HepG2 (cell line): ENCODE measurements around the gene SEBOX. TPM values are rescaled to one million over a fixed set of nuclear protein-coding genes. Genes with fewer than 3 reads are reported as not detected.

Experiments used
- ATAD3A ChIP-seq: sonication (generic); formaldehyde crosslinking; IDR thresholded peaks from 2 replicates; pipeline ENCODE4 v1.4.0; 2020; ENCODE audit warnings: missing genetic modification reagents
- CBX5 ChIP-seq: sonication (generic); formaldehyde crosslinking; IDR thresholded peaks from 2 replicates; pipeline ENCODE4 v1.4.0; 2020; ENCODE audit warnings: missing genetic modification reagents, borderline replicate concordance
- HOXA5 ChIP-seq: sonication (generic); formaldehyde crosslinking; IDR thresholded peaks from 2 replicates; pipeline ENCODE4 v1.4.0; 2020; ENCODE audit warnings: missing genetic modification reagents
- KDM2A ChIP-seq: sonication (generic); formaldehyde crosslinking; IDR thresholded peaks from 2 replicates; pipeline ENCODE4 v1.4.0; 2020; ENCODE audit warnings: low read depth, missing genetic modification reagents, borderline replicate concordance
- KDM5A ChIP-seq: fragments of 200-600 bp; sonication (generic); IDR thresholded peaks from 2 replicates; pipeline ENCODE4 v1.7.0; 2018; ENCODE audit warnings: antibody characterized with exemption, mild to moderate bottlenecking, low read length, borderline replicate concordance
- NKX3-1 ChIP-seq: sonication (generic); formaldehyde crosslinking; IDR thresholded peaks from 2 replicates; pipeline ENCODE4 v1.5.0; 2020; ENCODE audit warnings: missing genetic modification reagents
- NR2C2 ChIP-seq: sonication (generic); formaldehyde crosslinking; IDR thresholded peaks from 2 replicates; pipeline ENCODE4 v1.4.0; 2020; ENCODE audit warnings: missing genetic modification reagents, mild to moderate bottlenecking, moderate library complexity, borderline replicate concordance
- PHF20 ChIP-seq: sonication (generic); formaldehyde crosslinking; IDR thresholded peaks from 2 replicates; pipeline ENCODE4 v1.5.0; 2020; ENCODE audit warnings: mild to moderate bottlenecking, missing genetic modification reagents
- SIX1 ChIP-seq: sonication (generic); formaldehyde crosslinking; IDR thresholded peaks from 2 replicates; pipeline ENCODE4 v1.4.0; 2020; ENCODE audit warnings: missing genetic modification reagents, borderline replicate concordance
- SNRNP70 ChIP-seq: fragments of 200-400 bp; formaldehyde crosslinking; IDR thresholded peaks from 2 replicates; pipeline ENCODE4 v1.6.1; 2017; ENCODE audit warnings: mild to moderate bottlenecking, low read depth, low read length, moderate library complexity
- SOX6 ChIP-seq, 2 experiments: fragments of 450-650 bp in 1 of 2; sonication (generic) in 1 of 2; formaldehyde crosslinking in 1 of 2; IDR thresholded peaks; 2 replicates each; pipeline versions ENCODE4 v1.4.0 to v1.6.1; 2017 to 2020; ENCODE audit warnings: antibody characterized with exemption in 1 of 2, mild to moderate bottlenecking in 1 of 2, missing genetic modification reagents in 1 of 2
- SRF ChIP-seq: IDR thresholded peaks from 2 replicates; pipeline ENCODE4 v1.6.1; 2011; ENCODE audit warnings: mild to moderate bottlenecking, low read depth, low read length, moderate library complexity
- SSRP1 ChIP-seq: IDR thresholded peaks from 2 replicates; pipeline ENCODE4 v1.6.1; 2016; ENCODE audit warnings: control low read depth
- TEAD3 ChIP-seq: optimal IDR thresholded peaks from 2 replicates; pipeline ENCODE3; 2016; ENCODE audit warnings: borderline replicate concordance
- YEATS2 ChIP-seq: sonication (generic); formaldehyde crosslinking; IDR thresholded peaks from 2 replicates; pipeline ENCODE4 v1.4.0; 2020; ENCODE audit warnings: missing genetic modification reagents, borderline replicate concordance
- ZC3H4 ChIP-seq: sonication (generic); formaldehyde crosslinking; IDR thresholded peaks from 2 replicates; pipeline ENCODE4 v1.4.0; 2020; ENCODE audit warnings: missing genetic modification reagents, borderline replicate concordance
- ZNF382 ChIP-seq: sonication (generic); formaldehyde crosslinking; IDR thresholded peaks from 2 replicates; pipeline ENCODE4 v1.5.0; 2020; ENCODE audit warnings: missing genetic modification reagents, mild to moderate bottlenecking, borderline replicate concordance
- ZNF446 ChIP-seq: sonication (generic); formaldehyde crosslinking; IDR thresholded peaks from 2 replicates; pipeline ENCODE4 v1.5.0; 2020; ENCODE audit warnings: mild to moderate bottlenecking, missing genetic modification reagents
- ZNF510 ChIP-seq: sonication (generic); formaldehyde crosslinking; IDR thresholded peaks from 2 replicates; pipeline ENCODE4 v1.4.0; 2020; ENCODE audit warnings: low read depth, mild to moderate bottlenecking, missing genetic modification reagents
- ZNF562 ChIP-seq: sonication (generic); formaldehyde crosslinking; IDR thresholded peaks from 2 replicates; pipeline ENCODE4 v1.8.0; 2022; ENCODE audit warnings: missing genetic modification reagents, borderline replicate concordance
- ZNF569 ChIP-seq: sonication (generic); formaldehyde crosslinking; IDR thresholded peaks from 2 replicates; pipeline ENCODE4 v1.5.0; 2020; ENCODE audit warnings: mild to moderate bottlenecking, missing genetic modification reagents, moderate library complexity, borderline replicate concordance
- ZNF709 ChIP-seq: sonication (generic); formaldehyde crosslinking; IDR thresholded peaks from 2 replicates; pipeline ENCODE4 v1.5.0; 2020; ENCODE audit warnings: mild to moderate bottlenecking, missing genetic modification reagents
- ZNF775 ChIP-seq: sonication (generic); formaldehyde crosslinking; IDR thresholded peaks from 2 replicates; pipeline ENCODE4 v1.4.0; 2020; ENCODE audit warnings: missing genetic modification reagents, mild to moderate bottlenecking, moderate library complexity, borderline replicate concordance
- polyA plus RNA-seq, 8 experiments: library from polyadenylated mRNA; depleted of rRNA in 3 of 8; stranded (reverse) in 7 of 8; unstranded in 1 of 8; fragments of >200 nt; fragmentation: Illumina TruSeq in 4 of 8; extraction: Trizol in 4 of 8; gene quantifications; 2 replicates each; pipeline versions ENCODE4 v1.2.1 to v1.2.3, GENCODE V29; 2011 to 2016; ENCODE audit warnings: low read depth in 4 of 8, missing spikeins in 1 of 8, mixed read lengths in 1 of 8; ENCODE audit not compliant: insufficient read depth in 1 of 8
- total RNA-seq, 5 experiments: library from RNA; depleted of rRNA; stranded (reverse); fragments of >200 nt; fragmentation: Illumina TruSeq; extraction: Trizol; gene quantifications; 2 replicates each; pipeline ENCODE4 v1.2.3, GENCODE V29; 2016; ENCODE audit warnings: low read depth in 1 of 5
- TF ChIP-seq, protein P1 (sequence below): sonication (generic); formaldehyde crosslinking; IDR thresholded peaks from 2 replicates; pipeline ENCODE4 v1.8.0; 2022; ENCODE audit warnings: missing genetic modification reagents, mild to moderate bottlenecking, moderate library complexity, borderline replicate concordance
- TF ChIP-seq, protein P2 (sequence below): sonication (generic); formaldehyde crosslinking; IDR thresholded peaks from 2 replicates; pipeline ENCODE4 v1.4.0; 2020; ENCODE audit warnings: missing genetic modification reagents
- TF ChIP-seq, protein P3 (sequence below): sonication (generic); formaldehyde crosslinking; IDR thresholded peaks from 2 replicates; pipeline ENCODE4 v1.9.0; 2021; ENCODE audit warnings: missing genetic modification reagents, borderline replicate concordance

The SEBOX gene
- total and polyA plus RNA-seq, 2 of the 13 experiments (the other 11 are each of a cell fraction or from before 2014, with no cell fraction given): not detected

DNA sequence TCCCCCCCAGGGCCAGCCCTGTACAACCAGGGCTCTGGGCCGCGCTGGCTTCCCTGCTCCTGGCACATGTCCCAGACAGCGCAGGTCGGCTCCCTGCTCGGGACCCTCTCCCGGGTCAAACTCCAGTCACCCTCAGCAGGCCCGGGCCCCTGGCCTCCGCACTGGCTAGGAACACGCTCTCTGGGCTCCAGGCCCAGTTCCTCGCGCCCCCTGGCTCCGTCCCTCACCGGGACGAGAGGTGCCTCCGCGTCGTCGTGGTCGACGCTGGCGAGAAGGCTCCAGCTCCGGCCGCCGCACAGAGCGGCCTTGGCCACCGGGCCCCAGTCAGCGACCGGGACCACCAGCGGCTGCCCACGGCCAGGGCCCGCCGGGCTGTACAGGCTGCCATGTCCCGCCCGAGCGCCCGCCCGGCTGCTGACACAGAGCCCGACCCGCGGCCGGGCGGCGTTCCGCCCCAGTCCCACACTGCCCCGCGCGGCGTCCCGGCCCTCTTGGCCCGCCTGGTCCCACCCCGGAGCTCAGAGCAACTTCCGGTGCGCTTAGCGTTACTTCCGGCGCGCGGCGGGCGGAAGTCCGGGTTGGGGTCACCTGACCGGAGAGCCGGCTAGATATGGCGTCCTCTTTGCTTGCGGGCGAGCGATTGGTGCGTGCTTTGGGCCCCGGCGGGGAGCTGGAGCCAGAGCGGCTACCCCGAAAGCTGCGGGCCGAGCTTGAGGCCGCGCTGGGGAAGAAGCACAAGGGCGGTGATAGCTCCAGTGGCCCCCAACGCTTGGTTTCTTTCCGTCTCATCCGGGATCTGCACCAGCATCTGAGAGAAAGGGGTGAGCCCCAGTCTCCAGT is 7.7 kb downstream of the SEBOX start, which contains the start of gene POLDIP2 (continued):
- TF ChIP-seq, protein P1, sequence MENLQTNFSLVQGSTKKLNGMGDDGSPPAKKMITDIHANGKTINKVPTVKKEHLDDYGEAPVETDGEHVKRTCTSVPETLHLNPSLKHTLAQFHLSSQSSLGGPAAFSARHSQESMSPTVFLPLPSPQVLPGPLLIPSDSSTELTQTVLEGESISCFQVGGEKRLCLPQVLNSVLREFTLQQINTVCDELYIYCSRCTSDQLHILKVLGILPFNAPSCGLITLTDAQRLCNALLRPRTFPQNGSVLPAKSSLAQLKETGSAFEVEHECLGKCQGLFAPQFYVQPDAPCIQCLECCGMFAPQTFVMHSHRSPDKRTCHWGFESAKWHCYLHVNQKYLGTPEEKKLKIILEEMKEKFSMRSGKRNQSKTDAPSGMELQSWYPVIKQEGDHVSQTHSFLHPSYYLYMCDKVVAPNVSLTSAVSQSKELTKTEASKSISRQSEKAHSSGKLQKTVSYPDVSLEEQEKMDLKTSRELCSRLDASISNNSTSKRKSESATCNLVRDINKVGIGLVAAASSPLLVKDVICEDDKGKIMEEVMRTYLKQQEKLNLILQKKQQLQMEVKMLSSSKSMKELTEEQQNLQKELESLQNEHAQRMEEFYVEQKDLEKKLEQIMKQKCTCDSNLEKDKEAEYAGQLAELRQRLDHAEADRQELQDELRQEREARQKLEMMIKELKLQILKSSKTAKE: no peak
- TF ChIP-seq KDM5A (peak; percentile 98), PHF20 (CRISPR knock-in tag) (peak; percentile 100), KDM2A (CRISPR knock-in tag) (peak; percentile 92), SRF (peak; percentile 36; the same call in 1 of the 2 replicates), YEATS2 (CRISPR knock-in tag) (peak; percentile 96), ZNF382 (no peak), TEAD3 (CRISPR knock-in tag) (peak; percentile 57), ZNF569 (CRISPR knock-in tag) (0 out of 2 replicates have a peak, but pooled peaks have one; percentile 43), SIX1 (CRISPR knock-in tag) (no peak), SOX6 (IDR thresholded peaks at IDR 0.05) (no peak), SOX6 (CRISPR knock-in tag; IDR thresholded peaks at IDR 0.05) (0 out of 2 replicates have a peak, but pooled peaks have one; percentile 50), ZC3H4 (CRISPR knock-in tag) (no peak), ATAD3A (CRISPR knock-in tag) (no peak), ZNF510 (CRISPR knock-in tag) (no peak), SNRNP70 (no peak), ZNF446 (CRISPR knock-in tag) (peak; percentile 76), CBX5 (CRISPR knock-in tag) (peak; percentile 37; the same call in 1 of the 2 replicates), NKX3-1 (peak; percentile 44; the same call in 1 of the 2 replicates), ZNF562 (no peak), SSRP1 (CRISPR knock-in tag) (no peak), NR2C2 (peak; percentile 96), ZNF775 (CRISPR knock-in tag) (no peak), HOXA5 (CRISPR knock-in tag) (peak; percentile 87; the same call in 1 of the 2 replicates), ZNF709 (CRISPR knock-in tag) (peak; percentile 76; the same call in 1 of the 2 replicates)
- TF ChIP-seq, protein P2, sequence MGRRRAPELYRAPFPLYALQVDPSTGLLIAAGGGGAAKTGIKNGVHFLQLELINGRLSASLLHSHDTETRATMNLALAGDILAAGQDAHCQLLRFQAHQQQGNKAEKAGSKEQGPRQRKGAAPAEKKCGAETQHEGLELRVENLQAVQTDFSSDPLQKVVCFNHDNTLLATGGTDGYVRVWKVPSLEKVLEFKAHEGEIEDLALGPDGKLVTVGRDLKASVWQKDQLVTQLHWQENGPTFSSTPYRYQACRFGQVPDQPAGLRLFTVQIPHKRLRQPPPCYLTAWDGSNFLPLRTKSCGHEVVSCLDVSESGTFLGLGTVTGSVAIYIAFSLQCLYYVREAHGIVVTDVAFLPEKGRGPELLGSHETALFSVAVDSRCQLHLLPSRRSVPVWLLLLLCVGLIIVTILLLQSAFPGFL (CRISPR knock-in tag): no peak
- TF ChIP-seq, protein P3, sequence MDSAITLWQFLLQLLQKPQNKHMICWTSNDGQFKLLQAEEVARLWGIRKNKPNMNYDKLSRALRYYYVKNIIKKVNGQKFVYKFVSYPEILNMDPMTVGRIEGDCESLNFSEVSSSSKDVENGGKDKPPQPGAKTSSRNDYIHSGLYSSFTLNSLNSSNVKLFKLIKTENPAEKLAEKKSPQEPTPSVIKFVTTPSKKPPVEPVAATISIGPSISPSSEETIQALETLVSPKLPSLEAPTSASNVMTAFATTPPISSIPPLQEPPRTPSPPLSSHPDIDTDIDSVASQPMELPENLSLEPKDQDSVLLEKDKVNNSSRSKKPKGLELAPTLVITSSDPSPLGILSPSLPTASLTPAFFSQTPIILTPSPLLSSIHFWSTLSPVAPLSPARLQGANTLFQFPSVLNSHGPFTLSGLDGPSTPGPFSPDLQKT (CRISPR knock-in tag): peak; percentile 74; the same call in 1 of the 2 replicates
